HUDEP-2 (cell line): ENCODE data around the gene TSHZ3.

Experiments used
- DNase-seq, 76 experiments: peaks; one replicate each; lab custom pipeline; 2025; ENCODE audit not compliant: unreplicated experiment in 76 of 76; lab: John Stamatoyannopoulos, UW

TSHZ3 gene

DNA sequence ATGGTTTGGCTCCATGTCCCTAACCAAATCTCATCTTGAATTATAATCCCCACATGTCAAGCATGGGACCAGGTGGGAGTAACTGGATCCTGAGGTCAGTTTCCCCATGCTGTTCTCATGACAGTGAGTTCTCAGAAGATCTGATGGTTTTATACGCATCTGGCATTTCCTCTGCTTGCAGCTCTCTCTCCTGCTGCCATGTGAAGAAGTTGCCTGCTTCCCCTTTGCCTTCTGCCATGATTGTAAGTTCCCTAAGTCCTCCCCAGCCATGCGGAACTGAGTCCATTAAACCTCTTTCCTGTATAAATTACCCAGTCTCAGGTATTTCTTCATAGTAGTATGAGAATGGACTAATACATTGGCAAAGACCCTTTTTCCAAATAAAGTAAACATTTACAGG lies 96.8 kb downstream of the TSHZ3 start:
- DNase-seq: no peak

DNA sequence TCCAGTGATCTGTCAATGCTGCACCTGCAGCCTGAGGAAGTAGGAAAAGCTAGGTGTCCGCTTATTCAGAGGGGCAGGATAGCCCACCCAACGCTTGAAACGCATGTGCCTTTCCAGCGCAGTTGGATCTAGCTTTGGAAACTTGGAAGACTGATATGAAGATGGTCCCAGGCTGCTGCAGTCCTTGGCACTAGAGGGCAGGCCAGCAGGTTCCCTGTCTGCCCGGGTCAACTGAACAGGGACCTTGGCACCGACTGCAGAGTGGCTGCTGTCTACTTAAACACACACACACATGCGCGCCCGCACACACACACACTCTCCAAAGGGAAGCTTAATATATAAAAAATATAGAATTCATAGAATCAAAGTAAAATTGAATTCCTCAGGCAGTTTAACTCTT lies 100.0 kb downstream of the TSHZ3 start:
- DNase-seq: no peak

DNA sequence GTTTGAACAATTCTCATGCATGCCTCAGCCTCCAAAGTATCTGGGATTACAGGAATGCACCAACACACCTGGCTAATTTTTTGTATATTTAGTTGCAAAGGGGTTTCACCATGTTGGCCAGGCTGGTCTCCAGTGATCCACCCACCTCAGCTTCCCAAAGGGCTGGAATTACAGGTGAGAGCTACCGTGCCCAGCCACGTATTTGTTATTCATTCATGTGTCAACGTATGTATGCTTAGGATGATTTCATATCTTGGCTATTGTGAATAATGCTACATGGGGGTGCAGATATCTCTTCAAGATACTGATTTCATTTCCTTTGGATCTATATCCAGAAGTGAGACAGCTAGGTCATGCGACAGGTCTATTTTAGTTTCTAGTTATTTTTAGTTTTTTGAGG lies 113.4 kb downstream of the TSHZ3 start:
- DNase-seq: no peak

DNA sequence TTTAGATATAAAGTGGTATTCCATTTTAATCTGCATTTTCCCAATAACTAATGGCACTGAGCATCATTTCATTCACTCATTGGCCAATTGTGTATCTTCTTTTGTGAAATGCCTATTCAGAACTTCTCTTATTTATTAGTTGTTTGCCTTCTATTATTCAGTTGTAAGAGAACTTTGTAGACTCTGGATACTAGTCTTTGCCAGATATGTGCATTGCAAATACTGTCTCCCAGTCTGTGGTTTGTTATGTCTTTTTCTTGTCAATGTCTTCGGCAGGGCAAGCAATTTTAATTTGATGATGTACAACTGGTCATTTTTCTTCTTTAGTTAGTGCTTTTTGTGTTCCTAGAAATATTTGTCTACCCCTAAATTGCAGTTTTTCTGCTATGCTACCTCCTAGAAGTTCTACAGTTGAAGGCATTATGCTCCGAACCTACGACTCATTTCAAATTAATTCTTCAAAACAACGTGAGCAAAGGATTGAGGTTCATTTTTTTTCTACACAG lies 115.9 kb downstream of the TSHZ3 start:
- DNase-seq: no peak

DNA sequence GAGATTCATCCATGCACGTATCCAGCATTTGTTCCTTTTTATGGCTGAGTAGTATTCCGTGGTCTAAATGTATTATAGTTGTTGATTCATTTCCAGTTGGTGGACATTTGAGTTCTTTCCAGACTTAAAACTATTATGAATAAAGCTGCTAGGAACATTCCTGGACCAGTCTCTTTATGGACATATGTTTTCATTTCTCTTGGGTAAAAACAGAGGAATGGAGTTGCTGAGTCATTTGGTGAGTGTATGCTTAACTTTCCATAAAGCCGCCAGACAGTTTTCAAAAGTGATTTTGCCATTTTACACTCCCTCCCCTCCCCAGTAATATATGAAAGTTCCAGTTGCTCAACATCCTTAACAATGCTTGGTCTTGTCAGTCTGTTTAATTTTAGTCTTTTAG lies 116.4 kb downstream of the TSHZ3 start:
- DNase-seq: no peak

DNA sequence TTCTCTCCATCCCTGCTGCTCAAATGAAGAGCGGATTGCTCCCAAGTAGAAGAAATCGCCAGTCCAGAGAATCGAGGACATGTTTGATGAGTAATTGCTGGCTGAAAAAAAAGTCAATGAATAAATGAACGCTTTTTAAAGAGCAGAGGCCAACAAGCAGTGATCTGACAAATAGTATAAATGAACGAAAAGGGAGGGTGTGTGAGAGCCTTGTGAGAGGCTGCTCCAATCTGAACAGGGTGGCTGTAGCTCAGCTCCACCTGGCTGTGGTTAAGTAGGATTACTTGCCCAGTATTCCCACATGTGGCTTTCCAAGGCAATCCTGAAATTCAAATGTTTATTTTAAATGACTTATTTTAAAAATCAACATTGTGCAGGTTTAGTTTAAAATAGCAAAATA lies 117.1 kb downstream of the TSHZ3 start:
- no peak for DNase-seq

DNA sequence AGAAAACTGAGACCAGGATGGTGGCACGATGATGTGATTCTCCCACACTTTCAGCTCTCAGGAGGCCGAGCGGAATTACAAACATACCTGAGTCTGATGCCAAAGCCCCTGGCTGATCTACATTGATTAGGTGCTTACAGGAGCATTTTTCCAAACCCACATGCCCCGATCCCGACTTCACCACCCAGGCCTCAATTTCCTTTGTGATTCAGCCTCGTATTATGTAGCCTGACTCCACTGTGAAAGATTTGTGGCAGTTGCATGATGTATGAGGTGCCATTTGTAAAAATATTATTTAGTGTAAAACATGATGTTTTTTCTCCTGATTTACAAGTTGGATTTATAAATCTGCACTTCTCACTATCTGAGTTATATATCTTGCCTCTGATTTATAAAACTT lies 118.0 kb downstream of the TSHZ3 start:
- no peak for DNase-seq

DNA sequence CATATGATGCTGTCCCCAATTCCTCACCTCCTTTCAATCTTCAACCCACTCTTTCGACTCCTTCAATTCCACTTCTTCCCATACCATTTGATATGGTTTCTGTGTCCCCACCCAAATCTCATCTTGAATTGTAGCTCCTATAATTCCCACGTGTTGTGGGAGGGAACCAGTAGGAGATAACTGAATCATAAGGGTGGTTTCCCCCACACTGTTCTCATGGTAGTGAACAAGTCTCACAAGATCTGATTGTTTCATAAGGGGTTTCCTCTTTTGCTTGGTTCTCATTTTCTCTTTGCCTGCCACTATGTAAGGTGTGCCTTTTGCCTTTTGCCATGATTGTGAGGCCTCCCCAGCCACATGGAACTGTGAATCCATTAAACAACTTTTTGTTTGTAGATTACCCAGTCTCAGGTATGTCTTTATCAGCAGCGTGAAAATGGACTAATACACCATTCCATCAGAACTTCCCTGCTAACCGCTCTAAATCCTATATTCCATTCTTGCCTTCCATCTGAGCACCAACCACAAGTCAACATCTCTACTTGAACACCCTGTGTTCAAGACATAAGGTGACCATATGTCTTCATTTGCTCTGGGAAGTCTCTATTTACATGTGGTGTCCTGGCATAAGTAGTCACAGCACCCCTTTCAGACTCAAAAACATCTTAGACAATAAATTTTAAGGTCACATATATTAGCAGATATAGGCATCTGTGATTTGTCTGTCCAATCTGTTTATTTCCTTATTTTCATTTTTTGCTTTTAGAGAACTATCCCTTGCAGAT lies 122.9 kb downstream of the TSHZ3 start:
- DNase-seq: no peak
